ENCODE measurements around the gene ARL5C. TPM values are rescaled to one million over a fixed set of nuclear protein-coding genes. Genes with fewer than 3 reads are reported as not detected.

Gene ARL5C
- total and polyA plus RNA-seq, 2 experiments from 2014 or later = not detected

- H3K79me2 ChIP-seq (ENCODE audit: insufficient read depth) = no peaks in the 10 kb centered on the region
- TF ChIP-seq EZH2phosphoT487 (IDR thresholded peaks at IDR 0.05; ENCODE audit: insufficient read depth, low read depth) = no peak
- TF ChIP-seq EZH2 (IDR thresholded peaks at IDR 0.05; ENCODE audit: insufficient read depth, poor library complexity, severe bottlenecking) = no peak
- H3K36me3 ChIP-seq (ENCODE audit: low read depth) = no peaks in the 10 kb centered on the region
- H3K4me2 ChIP-seq (ENCODE audit: unreplicated experiment) = no peak overlapping the region
- in situ Hi-C loops (cut with MboI) = no loop called here
- H2AFZ ChIP-seq = 0 out of 2 replicates have a peak overlapping the region, but pooled peaks have one; percentile 9
- H4K20me1 ChIP-seq (ENCODE audit: insufficient read depth) = no peaks in the 10 kb centered on the region
- peak overlapping the region; percentile 22 for H3K27ac ChIP-seq
- no peaks in the 10 kb centered on the region for H3F3A ChIP-seq (ENCODE audit: insufficient read depth)
- no peaks in the 10 kb centered on the region for H3K9me2 ChIP-seq (ENCODE audit: insufficient read depth)
- no peaks in the 10 kb centered on the region for H3K9me3 ChIP-seq (ENCODE audit: low read depth)
- WGBS, 2 experiments (ENCODE audit: low coverage in 1 of 2, low lambda C conversion rate in 2 of 2, missing lambda C conversion rate in 2 of 2) = 45 to 48% methylated on average over 7 of the region's 7 CpGs
- H3K27me3 ChIP-seq (replicated peaks; ENCODE audit: insufficient read depth) = no peaks in the 10 kb centered on the region
- 0 out of 2 replicates have a peak overlapping the region, but pooled peaks have one; percentile 13 for H3K9ac ChIP-seq
- H3K4me3 ChIP-seq = no peak overlapping the region
- peaks cover 20% of the 10 kb centered on the region for H3K4me1 ChIP-seq (ENCODE audit: insufficient read depth)
- peak; percentile 22 for DNase-seq
Observed at GRCh38 chr17:39143552-39144093, 22.3 kb downstream of the ARL5C start.

- Histone ChIP-seq H3K9me3 (ENCODE audit: low read depth) (no peaks in the 10 kb centered on the region), H3K9ac (no peak overlapping the region), H3K27ac (no peak overlapping the region), H3K36me3 (ENCODE audit: low read depth) (no peaks in the 10 kb centered on the region), H4K20me1 (ENCODE audit: insufficient read depth) (no peaks in the 10 kb centered on the region), H3K27me3 (replicated peaks; ENCODE audit: insufficient read depth) (no peaks in the 10 kb centered on the region), H3K4me3 (no peak overlapping the region), H3K79me2 (ENCODE audit: insufficient read depth) (no peaks in the 10 kb centered on the region), H3F3A (ENCODE audit: insufficient read depth) (no peaks in the 10 kb centered on the region), H3K4me2 (ENCODE audit: unreplicated experiment) (no peak overlapping the region), H3K9me2 (ENCODE audit: insufficient read depth) (no peaks in the 10 kb centered on the region), H2AFZ (no peak overlapping the region), H3K4me1 (ENCODE audit: insufficient read depth) (peaks cover 25% of the 10 kb centered on the region)
- TF ChIP-seq EZH2 (IDR thresholded peaks at IDR 0.05; ENCODE audit: insufficient read depth, poor library complexity, severe bottlenecking) (no peak), EZH2phosphoT487 (IDR thresholded peaks at IDR 0.05; ENCODE audit: insufficient read depth, low read depth) (no peak)
- in situ Hi-C loops (cut with MboI) = no loop called here
- DNase-seq = no peak
- 90 to 93% methylated on average over 11 of the region's 11 CpGs for WGBS, 2 experiments (ENCODE audit: low coverage in 1 of 2, low lambda C conversion rate in 2 of 2, missing lambda C conversion rate in 2 of 2)
Observed at GRCh38 chr17:39141915-39142664, 23.9 kb downstream of the ARL5C start.

GRCh38 chr17:39141294-39141693, 24.7 kb downstream of the ARL5C start:
- Histone ChIP-seq H3K27me3 (replicated peaks; ENCODE audit: insufficient read depth) (no peaks in the 10 kb centered on the region), H2AFZ (no peak overlapping the region), H3K9me2 (ENCODE audit: insufficient read depth) (no peaks in the 10 kb centered on the region), H3K4me3 (no peak overlapping the region), H3K4me1 (ENCODE audit: insufficient read depth) (peaks cover 25% of the 10 kb centered on the region), H3K9me3 (ENCODE audit: low read depth) (no peaks in the 10 kb centered on the region), H3K36me3 (ENCODE audit: low read depth) (no peaks in the 10 kb centered on the region), H3K27ac (no peak overlapping the region), H3K79me2 (ENCODE audit: insufficient read depth) (no peaks in the 10 kb centered on the region), H3K9ac (no peak overlapping the region), H3F3A (ENCODE audit: insufficient read depth) (no peaks in the 10 kb centered on the region), H4K20me1 (ENCODE audit: insufficient read depth) (no peaks in the 10 kb centered on the region), H3K4me2 (ENCODE audit: unreplicated experiment) (no peak overlapping the region)
- in situ Hi-C loops (cut with MboI) = no loop called here
- 92 to 94% methylated on average over 5 of the region's 5 CpGs for WGBS, 2 experiments (ENCODE audit: low coverage in 1 of 2, low lambda C conversion rate in 2 of 2, missing lambda C conversion rate in 2 of 2)
- TF ChIP-seq EZH2 (IDR thresholded peaks at IDR 0.05; ENCODE audit: insufficient read depth, poor library complexity, severe bottlenecking) = no peak
- TF ChIP-seq EZH2phosphoT487 (IDR thresholded peaks at IDR 0.05; ENCODE audit: insufficient read depth, low read depth) = no peak
- DNase-seq = no peak

- in situ Hi-C loops (cut with MboI) = no loop called here
- Histone ChIP-seq H3K4me1 (ENCODE audit: insufficient read depth) (peaks cover 22% of the 10 kb centered on the region), H3K27me3 (replicated peaks; ENCODE audit: insufficient read depth) (no peaks in the 10 kb centered on the region), H3K9ac (no peak overlapping the region), H3K79me2 (ENCODE audit: insufficient read depth) (no peaks in the 10 kb centered on the region), H3K9me2 (ENCODE audit: insufficient read depth) (no peaks in the 10 kb centered on the region), H3K36me3 (ENCODE audit: low read depth) (no peaks in the 10 kb centered on the region), H2AFZ (peak overlapping the region; percentile 84), H3F3A (ENCODE audit: insufficient read depth) (no peaks in the 10 kb centered on the region), H3K27ac (peak overlapping the region; percentile 72; the same call in 1 of the 2 replicates), H4K20me1 (ENCODE audit: insufficient read depth) (no peaks in the 10 kb centered on the region), H3K9me3 (ENCODE audit: low read depth) (no peaks in the 10 kb centered on the region), H3K4me2 (ENCODE audit: unreplicated experiment) (peak overlapping the region; percentile 72), H3K4me3 (no peak overlapping the region)
- no peak for DNase-seq
- TF ChIP-seq EZH2phosphoT487 (IDR thresholded peaks at IDR 0.05; ENCODE audit: insufficient read depth, low read depth) (no peak), EZH2 (IDR thresholded peaks at IDR 0.05; ENCODE audit: insufficient read depth, poor library complexity, severe bottlenecking) (no peak)
- WGBS, 2 experiments (ENCODE audit: low coverage in 1 of 2, low lambda C conversion rate in 2 of 2, missing lambda C conversion rate in 2 of 2) = 92 to 100% methylated on average over 7 to 9 of the region's 9 CpGs
Observed at GRCh38 chr17:39139561-39139960, 26.4 kb downstream of the ARL5C start.
